SH-SY5Y (cell line): ENCODE results near the gene NDUFS5.

Experiments used
- GATA2 ChIP-seq: IDR thresholded peaks from 2 replicates; pipeline ENCODE4 v1.6.1; 2011; ENCODE audit warnings: mild to moderate bottlenecking, low read depth, low read length
- GATA3 ChIP-seq: IDR thresholded peaks from 2 replicates; pipeline ENCODE4 v1.6.1; 2011; ENCODE audit warnings: low read depth, mild to moderate bottlenecking, low read length, moderate library complexity

- TF ChIP-seq GATA2, result no peak
- no peak for TF ChIP-seq GATA3
Observed at GRCh38 chr1:38989979-38990378, 36.2 kb upstream of the NDUFS5 start.
